Ramos (cell line): Measurements from ENCODE around the gene NMNAT3.

Experiments used
- in situ Hi-C: fragments of 300-500 bp; cut with MboI; formaldehyde crosslinking; loops from one replicate; pipeline ENCODE4 v1.14.3; 2022; ENCODE audit warnings: low sequenced_read_pairs; ENCODE audit not compliant: unreplicated experiment

Gene NMNAT3

DNA sequence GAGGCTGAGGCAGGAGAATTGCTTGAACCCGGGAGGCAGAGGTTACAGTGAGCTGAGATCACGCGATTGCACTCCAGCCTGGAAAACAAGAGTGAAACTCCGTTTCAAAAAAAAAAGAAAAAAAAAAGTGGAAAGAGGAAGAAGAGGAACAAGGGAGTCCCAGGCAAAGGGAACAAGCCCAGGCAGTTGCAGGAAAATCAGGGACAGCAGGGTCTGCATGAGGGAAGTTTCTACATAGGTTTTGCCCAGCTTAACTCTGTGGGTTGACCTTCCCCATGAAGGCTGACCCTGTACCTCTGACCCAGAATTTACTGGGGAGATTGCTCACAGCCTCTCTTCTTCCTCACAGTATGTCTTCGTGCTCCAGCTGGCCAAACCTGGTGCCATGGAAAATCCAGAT is 150.5 kb downstream of the NMNAT3 start:
- in situ Hi-C loops = no loop called here

DNA sequence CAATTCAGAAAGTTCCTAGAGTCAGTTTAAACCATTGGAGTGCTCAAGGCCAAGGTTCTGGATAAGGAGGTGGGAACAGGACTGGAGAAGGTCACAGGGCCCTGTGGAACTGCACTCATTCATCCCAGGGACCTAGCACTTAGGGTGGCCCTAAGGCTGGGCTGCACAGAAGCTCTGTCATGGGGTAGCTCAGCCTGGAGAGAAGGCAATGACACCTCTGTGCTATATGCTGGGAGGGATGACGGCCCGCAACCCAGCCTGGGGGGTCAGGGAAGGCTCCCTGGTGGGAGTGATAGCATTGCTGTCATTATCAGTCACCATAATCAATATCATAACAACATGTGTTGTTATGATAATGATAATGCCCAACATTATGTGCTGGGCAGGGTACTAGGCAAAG is 151.6 kb downstream of the NMNAT3 start:
- in situ Hi-C loops = no loop called here

DNA sequence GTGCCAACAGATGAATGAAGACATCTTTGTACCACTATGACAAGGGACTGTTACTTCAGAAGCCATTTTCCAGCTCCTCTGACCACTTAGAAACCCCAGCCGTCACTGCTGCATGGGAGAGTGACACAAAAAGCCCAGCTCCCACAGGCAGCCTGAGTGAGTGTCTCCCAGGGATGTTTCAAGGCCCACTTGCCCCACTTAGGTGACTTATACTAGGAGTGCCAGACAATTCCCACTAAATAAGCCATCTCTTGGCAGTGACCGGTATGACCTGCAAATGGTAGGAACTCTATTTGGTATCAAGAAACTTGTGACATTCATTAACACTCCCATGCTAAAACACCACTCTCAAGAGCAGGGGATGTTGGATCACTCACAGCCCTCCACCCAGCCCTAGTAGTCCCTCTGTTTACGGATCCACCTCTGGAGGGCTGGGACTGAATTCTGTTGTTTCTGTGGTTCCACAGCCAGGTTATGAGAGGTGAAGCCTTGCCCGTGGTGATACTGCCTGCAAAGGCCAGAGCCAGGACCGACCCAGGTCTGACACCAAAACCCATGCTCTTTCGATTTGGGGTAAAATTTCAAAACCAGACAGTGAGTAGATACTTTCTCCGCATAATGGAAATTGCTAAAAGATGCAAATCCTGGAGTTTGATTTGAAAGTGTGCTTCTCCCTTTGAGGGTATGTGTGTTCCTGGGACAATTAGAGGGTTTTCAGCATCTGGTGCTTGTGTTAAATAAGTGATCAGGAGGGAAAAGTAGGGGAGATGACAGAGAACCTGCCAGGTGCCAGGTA is 152.7 kb downstream of the NMNAT3 start:
- in situ Hi-C loops = no loop called here

DNA sequence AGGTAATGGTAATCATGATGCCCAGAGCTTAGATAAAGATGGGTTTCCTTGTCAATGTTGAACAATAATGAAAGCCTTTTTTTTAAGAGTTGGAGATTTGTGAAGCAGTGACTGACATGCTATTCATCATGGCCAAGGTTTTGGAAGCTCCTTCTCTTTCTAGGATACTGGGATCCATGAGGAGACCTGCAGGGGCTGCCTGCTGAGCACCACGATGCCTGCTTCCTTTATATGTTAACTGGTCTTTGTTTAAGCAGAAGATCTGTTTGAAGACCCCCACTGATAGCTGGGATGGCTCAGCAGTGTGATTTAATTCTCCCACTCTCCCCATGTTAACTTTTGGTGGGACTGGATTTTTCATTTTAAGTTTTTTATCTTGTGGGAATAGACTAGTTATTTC is 154.1 kb downstream of the NMNAT3 start:
- in situ Hi-C loops = no loop called here

DNA sequence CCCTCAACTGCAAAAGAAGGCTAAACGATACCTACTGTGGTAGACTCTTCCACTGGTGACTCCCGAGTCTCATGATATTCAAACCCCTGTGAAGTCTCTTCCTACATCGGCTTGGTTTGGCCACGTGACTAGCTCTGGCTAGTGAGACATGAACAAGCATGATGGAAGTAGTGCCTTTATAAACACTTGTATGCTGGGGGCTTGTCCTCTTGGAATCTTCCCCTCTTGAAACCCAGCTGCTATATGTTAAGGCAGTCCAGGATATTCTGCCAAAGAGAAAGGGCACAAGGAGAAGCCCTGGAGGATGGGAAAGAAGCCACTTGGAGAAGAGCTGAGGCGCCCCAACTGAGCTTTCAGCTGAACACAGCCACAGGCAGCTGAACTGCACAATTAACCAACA is 154.6 kb downstream of the NMNAT3 start:
- in situ Hi-C loops = no loop called here

DNA sequence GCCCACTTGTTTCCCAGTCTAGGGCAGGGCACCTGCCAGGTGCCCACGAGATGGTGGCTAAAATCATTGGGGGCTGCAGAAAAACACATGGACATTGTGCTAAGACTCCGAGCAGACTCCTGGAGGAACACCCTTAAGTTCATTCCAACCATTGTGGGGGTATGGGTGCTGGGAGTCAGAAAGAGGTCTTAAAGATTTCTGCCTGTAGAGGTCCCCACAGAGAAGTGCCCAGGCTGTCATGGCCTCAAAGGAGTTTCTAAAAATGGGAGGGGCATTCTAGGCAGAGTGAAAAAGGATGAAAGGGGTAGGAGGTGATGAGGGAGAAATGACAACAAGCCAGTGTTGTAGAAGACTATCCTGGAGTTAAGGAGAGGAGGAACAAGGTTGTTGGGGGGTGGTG is 155.4 kb downstream of the NMNAT3 start:
- in situ Hi-C loops = no loop called here

DNA sequence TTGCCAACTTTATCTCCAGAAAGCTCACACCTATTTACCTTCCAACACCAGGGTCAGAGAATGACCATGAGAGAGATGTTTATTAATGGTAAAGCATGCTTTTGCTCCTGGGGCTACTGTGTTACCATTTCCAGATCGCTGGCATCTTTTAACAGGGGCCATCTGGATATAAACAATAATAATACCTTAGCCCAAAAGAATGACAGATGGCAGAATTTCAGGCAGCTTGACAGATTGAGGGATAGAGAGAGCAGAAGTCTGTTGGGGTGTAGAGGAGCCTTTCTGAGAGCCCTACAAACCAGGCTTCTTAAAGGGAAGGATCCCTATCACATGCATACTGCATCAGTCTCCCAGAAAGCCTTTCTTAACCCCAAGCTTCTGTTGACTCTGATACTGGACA is 156.0 kb downstream of the NMNAT3 start:
- in situ Hi-C loops = no loop called here

DNA sequence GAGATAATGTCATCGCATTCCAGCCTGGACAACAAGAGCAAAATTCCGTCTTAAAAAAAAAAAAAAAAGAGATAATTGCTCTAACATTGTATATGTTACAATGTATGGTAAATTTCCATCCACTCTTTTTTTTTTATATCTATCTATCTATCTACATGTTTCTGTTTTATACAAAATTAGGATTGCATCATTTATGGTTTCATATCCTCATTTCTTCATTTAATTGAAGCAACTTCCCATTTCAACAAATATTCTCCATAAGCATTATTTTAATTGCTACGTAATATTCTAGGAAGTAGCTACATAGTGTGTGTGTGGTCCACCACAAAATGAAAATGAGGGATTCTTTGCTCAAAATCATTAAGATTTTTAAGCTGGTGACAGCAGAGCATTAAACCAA is 156.6 kb downstream of the NMNAT3 start:
- in situ Hi-C loops = no loop called here

DNA sequence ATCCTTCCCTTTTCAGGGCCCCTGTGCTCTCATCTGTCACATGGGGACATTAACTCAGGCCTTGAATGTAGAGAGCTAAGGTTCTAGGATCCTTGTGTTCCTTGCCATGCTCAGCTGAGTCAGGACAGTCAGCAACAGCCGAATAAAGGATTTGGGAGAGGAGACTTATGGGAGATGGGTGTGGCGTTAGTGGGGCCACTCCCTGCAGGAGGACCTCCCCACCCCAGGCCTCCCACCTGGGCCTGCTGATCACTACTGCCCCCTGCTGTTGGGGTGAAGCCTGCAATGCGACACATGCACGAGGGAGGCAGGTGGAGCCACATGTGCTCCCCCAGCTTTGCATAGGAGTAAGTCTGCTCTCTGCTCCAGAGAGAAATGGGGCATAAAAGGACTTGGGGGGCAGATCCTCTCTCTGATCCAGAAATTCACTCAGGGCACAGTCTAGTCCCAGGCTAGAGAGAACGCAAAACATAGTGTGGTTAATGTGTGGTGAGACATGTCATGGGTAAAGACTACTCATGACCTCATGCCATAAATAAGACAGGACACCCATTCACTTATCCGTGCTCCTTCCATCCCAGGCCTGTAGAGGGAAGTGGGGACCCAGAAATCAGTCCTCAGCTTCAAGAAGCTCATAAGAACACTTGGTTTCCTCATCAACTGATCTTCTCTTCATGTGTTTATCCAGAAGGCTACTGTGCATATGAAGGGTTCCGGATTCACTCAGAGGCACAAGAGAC is 157.6 kb downstream of the NMNAT3 start:
- in situ Hi-C loops = no loop called here

DNA sequence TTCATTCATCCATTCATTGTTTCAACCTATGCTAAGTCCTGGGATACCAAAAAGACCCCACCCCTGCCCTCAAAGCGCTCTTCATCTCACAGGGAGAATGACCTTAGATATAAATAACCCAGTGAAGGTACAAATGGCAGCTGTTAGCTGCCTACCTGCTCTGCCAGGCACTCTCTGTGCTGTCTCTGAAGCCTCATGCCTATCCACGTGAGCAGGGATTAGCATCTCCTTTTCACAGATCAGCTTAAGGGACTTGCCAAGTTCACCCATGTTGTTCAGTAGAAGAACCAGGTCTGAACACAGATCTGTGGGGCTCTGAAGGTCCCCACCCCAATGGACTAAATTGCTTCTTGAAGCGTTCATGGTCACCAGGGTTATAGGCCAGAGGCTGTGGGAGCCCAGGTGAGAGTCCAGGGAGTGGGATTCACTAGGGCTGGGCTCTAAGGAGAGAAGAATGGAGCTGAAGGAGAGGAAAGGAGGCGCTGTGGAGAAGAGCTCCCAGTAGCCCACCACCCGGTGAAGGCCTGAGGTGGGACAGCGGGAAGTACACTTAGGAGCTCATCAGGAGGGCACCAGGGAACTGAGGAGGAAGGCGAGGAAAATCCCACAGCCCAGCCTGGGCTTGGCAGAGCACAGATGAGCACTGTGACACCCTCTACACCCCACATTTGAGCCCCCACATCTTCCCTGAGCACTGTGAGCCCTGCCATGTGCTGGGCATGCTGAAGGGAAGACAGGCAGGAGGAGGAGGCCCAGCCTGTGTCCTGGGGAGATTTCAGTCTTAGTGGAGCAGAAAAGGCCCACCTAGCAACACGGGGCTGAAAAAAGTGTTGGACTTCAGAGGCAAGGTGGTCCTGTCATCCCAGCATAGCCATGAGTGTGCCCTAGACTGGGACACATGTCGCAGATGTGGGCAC is 158.6 kb downstream of the NMNAT3 start:
- in situ Hi-C loops = no loop called here

DNA sequence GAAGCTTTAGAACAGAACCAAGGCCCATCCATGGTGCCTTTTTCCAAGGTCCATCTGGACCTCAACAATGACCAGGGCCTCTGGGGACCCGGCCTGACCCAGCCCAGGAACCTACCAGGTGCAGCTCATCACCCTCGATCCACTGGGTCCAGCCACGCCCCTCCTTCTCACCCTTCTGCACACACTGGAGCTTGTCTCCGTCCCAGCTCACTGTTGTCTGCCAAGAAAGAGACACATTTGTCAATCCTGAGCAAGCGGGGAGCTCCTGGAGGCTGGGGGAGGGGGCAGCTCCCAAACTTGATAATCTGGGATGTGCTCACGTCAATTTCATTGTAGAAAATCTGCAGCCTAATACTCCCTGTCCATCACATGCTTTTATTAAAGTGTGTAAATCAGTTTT is 159.5 kb downstream of the NMNAT3 start:
- in situ Hi-C loops = no loop called here

DNA sequence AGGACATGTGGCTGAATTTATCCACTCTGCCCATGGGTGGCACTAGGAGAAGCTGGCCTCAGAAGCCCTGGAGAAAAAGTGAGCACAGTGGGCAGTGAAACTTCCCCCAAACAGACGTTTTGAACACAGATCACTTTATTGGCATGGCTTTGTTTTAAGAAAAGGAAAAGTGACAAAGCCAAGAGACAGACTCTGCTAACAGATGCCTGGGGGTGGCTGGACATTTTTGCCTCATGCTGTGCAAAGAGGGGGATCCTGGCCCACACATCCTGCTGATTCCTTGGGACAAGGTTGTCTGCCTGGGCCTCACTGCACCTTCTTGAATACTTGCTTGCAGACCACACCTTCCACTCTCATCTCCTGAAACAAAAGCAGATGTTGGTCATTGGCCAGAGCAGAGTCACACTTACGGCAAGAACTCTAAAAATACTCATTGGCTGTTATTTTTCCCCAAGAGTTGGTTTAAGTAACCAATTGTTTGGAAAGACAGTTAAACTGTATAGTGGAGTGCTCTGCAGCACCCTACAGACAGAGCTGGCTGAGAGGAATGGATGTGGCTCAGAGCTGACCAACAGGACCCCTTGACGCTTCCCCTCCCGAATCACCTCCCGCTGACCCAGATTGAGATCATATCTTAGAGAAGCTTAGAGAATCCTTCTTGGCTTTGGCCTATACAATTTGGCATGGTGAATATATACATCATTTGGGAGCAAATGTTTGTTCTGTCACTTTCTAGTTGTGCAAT is 160.3 kb downstream of the NMNAT3 start:
- in situ Hi-C loops = no loop called here

DNA sequence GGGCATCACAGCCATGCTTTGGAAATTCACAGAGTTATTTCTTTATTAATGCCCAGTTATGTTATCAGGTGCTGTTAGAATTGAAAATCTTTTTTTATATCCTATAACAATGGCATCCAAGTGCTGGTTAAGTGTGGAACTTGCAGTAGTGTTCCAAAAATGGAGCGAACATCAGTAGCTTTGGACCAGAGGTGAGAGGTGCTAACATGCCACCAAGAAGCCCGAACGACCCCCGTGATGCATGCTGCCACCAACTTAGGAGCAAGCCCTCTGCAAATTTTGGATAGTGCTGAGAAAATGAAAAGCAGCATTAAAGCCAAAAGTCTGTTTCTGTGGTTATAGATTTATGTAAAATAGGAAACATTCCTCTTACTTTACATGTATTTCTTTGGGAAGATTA is 163.0 kb downstream of the NMNAT3 start:
- in situ Hi-C loops = no loop called here
